LNCaP clone FGC (cell line): ENCODE data around the gene CADM3.
A peak's percentile ranks its signal among the peaks of the same experiment; 100 is the strongest.

Experiments used
- DNase-seq: peaks from one replicate; pipeline ENCODE4 v3.0.0-alpha.2; 2011; ENCODE audit warnings: low read depth
- H3K4me3 ChIP-seq: 2 replicates; pipeline ENCODE4 v1.5.1; 2011; ENCODE audit warnings: mild to moderate bottlenecking, low read depth, low read length, control low read depth
- TF ChIP-seq, protein P1 (sequence below): IDR thresholded peaks from 2 replicates; pipeline ENCODE4 v1.5.1; 2012; ENCODE audit warnings: mild to moderate bottlenecking; ENCODE audit not compliant: control insufficient read depth, insufficient read depth; ENCODE audit errors: extremely low read depth

CADM3 gene

GRCh38 chr1:159250638-159251216 is 79.3 kb downstream of the CADM3 start:
- TF ChIP-seq, protein P1, sequence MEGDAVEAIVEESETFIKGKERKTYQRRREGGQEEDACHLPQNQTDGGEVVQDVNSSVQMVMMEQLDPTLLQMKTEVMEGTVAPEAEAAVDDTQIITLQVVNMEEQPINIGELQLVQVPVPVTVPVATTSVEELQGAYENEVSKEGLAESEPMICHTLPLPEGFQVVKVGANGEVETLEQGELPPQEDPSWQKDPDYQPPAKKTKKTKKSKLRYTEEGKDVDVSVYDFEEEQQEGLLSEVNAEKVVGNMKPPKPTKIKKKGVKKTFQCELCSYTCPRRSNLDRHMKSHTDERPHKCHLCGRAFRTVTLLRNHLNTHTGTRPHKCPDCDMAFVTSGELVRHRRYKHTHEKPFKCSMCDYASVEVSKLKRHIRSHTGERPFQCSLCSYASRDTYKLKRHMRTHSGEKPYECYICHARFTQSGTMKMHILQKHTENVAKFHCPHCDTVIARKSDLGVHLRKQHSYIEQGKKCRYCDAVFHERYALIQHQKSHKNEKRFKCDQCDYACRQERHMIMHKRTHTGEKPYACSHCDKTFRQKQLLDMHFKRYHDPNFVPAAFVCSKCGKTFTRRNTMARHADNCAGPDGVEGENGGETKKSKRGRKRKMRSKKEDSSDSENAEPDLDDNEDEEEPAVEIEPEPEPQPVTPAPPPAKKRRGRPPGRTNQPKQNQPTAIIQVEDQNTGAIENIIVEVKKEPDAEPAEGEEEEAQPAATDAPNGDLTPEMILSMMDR = 0 out of 2 replicates have a peak, but pooled peaks have one; percentile 12
- H3K4me3 ChIP-seq = no peak overlapping the region
- DNase-seq = no peak
